Upper lobe of left lung (tissue), 4 donors: ENCODE results near the gene HIRA.

Source experiments
- CTCF ChIP-seq, 6 experiments: fragments of 450-650 bp in 4 of 6; fragments of 200-600 bp in 2 of 6; sonication (generic) in 2 of 6; IDR thresholded peaks; one replicate each; pipeline ENCODE4 v1.5.1; 2016 to 2019; ENCODE audit warnings: antibody characterized with exemption in 6 of 6
- EP300 ChIP-seq, 4 donors: sonication (generic); formaldehyde crosslinking; IDR thresholded peaks; one replicate each; pipeline ENCODE4 v1.5.1; 2017; ENCODE audit warnings: antibody characterized with exemption in 4 of 4, control low read depth in 2 of 4
- POLR2AphosphoS5 ChIP-seq, 2 donors: sonication (generic); formaldehyde crosslinking; IDR thresholded peaks; one replicate each; pipeline ENCODE4 v1.5.1; 2017; ENCODE audit warnings: antibody characterized with exemption in 2 of 2

GRCh38 chr22:19352766-19353165, 78.8 kb downstream of the HIRA start:
- no peak for TF ChIP-seq POLR2AphosphoS5 (IDR thresholded peaks at IDR 0.05)
- TF ChIP-seq EP300 (IDR thresholded peaks at IDR 0.05): no peak
- no peak for TF ChIP-seq CTCF (IDR thresholded peaks at IDR 0.05)
